ENCODE results near the gene SLC23A3.
"Not testable (repeated sequence)": the region's sequence is repeated elsewhere in the genome, so short reads cannot be mapped to it uniquely, and the experiment has no call there.

Gene SLC23A3

GRCh38 chr2:219204425-219205164 lies 34.8 kb upstream of the SLC23A3 start:
- no peak for DNase-seq

- not testable (repeated sequence) for DNase-seq
Measured at GRCh38 chr2:219201331-219201730, 31.5 kb upstream of the SLC23A3 start.

- DNase-seq, result peak; percentile 37
Measured at GRCh38 chr2:219200502-219201326, 30.9 kb upstream of the SLC23A3 start.

- no peak for DNase-seq
Measured at GRCh38 chr2:219199470-219200211, 29.8 kb upstream of the SLC23A3 start.

GRCh38 chr2:219198974-219199373 lies 29.1 kb upstream of the SLC23A3 start:
- DNase-seq, result no peak

- no peak for DNase-seq
Measured at GRCh38 chr2:219197388-219197787, 27.6 kb upstream of the SLC23A3 start.

GRCh38 chr2:219186754-219187456 lies 17.1 kb upstream of the SLC23A3 start:
- no peak for DNase-seq

GRCh38 chr2:219184121-219184520 lies 14.3 kb upstream of the SLC23A3 start:
- DNase-seq, result no peak

GRCh38 chr2:219183151-219183772 lies 13.4 kb upstream of the SLC23A3 start:
- DNase-seq, result no peak

- no peak for DNase-seq
Measured at GRCh38 chr2:219182331-219183150, 12.7 kb upstream of the SLC23A3 start.

GRCh38 chr2:219181531-219181930 lies 11.7 kb upstream of the SLC23A3 start:
- no peak for DNase-seq

- no peak for DNase-seq
Measured at GRCh38 chr2:219180961-219181360, 11.1 kb upstream of the SLC23A3 start.

- DNase-seq, result no peak
Measured at GRCh38 chr2:219179601-219180465, 10.0 kb upstream of the SLC23A3 start.

- peak; percentile 41 for DNase-seq
Measured at GRCh38 chr2:219178377-219179175, 8.7 kb upstream of the SLC23A3 start.

GRCh38 chr2:219177552-219178376 lies 7.9 kb upstream of the SLC23A3 start, which contains the start of gene RETREG2:
TSS of gene RETREG2 (plus strand) at chr2:219178275. CDS start at chr2:219178353, 78 bp downstream.
- DNase-seq, result peak; percentile 75

GRCh38 chr2:219176818-219177551 lies 7.2 kb upstream of the SLC23A3 start, which contains the start of gene CNPPD1:
TSS of gene CNPPD1 (minus strand) at chr2:219176925. CDS start at chr2:219176828, 97 bp downstream.
- peak; percentile 85 for DNase-seq

Data from activated CD8-positive, alpha-beta memory T cell treated with anti-CD3 and anti-CD28 coated beads, Interleukin-2, amount 50 U/mL, for 4 hours (primary cell).